Pancreas (tissue), 10 donors: ENCODE measurements around the gene COLGALT1. TPM values are rescaled to one million over a fixed set of nuclear protein-coding genes. Genes with fewer than 3 reads are reported as not detected.

Experiments
- ATAC-seq, 4 donors: fragments of 200-7000 bp; cut with Tn5 transposase; one replicate each; pipeline versions ENCODE4 v1.8.0 to v1.9.1; 2020; ENCODE audit warnings: mild to moderate bottlenecking in 4 of 4, moderate library complexity in 4 of 4
- DNase-seq, 6 donors: peaks; one replicate each; pipeline ENCODE4 v3.0.0-alpha.2; 2020
- FAIRE-seq: peaks from 2 replicates; lab custom pipeline; 2012; peaks lifted over from hg19 to GRCh38; lab: Jason Lieb, UNC
- H3K27ac ChIP-seq, 4 donors: fragments of 200-600 bp; sonication (generic); 1 replicate in 3 of 4; 2 replicates in 1 of 4; pipeline versions ENCODE4 v1.5.0 to v1.8.0; 2020
- H3K27me3 ChIP-seq, 4 donors: fragments of 200-600 bp; one replicate each; pipeline ENCODE4 v1.8.0; 2021
- H3K36me3 ChIP-seq, 3 donors: fragments of 200-600 bp; sonication (generic) in 1 of 3; one replicate each; pipeline versions ENCODE4 v1.5.0 to v1.8.0; 2020 to 2021
- H3K4me1 ChIP-seq, 3 donors: fragments of 200-600 bp; one replicate each; pipeline ENCODE4 v1.8.0; 2021
- H3K4me3 ChIP-seq, 4 donors: fragments of 200-600 bp; sonication (generic) in 2 of 4; one replicate each; pipeline versions ENCODE4 v1.5.0 to v1.8.0; 2020 to 2021
- H3K9me3 ChIP-seq, 4 donors: fragments of 200-600 bp; one replicate each; pipeline ENCODE4 v1.8.0; 2021
- WGBS, 2 donors: extraction: QIAGEN DNeasy Blood & Tissue Kit; methylation state at CpG; one replicate each; pipeline ENCODE4 v1.1.7; 2013; 5-methylcytosine and 5-hydroxymethylcytosine counted together
- intact Hi-C, 3 donors: fragments of 100-400 bp; cut with DNase I; formaldehyde crosslinking; loops; one replicate each; pipeline versions ENCODE4 v1.11.1 to v1.14.2; 2022
- polyA plus RNA-seq, 2 donors: library from polyadenylated mRNA; stranded (reverse); fragments of 200-250 nt; gene quantifications; one replicate each; pipeline ENCODE4 v1.2.3, GENCODE V29; 2013
- total RNA-seq, 6 donors: library from RNA; stranded (reverse); fragmentation: NEBNext Ultra II Directional in 4 of 6; extraction: Animal tissue kit (Norgen Biotek cat#: 25700) in 4 of 6; gene quantifications; one replicate each; pipeline versions ENCODE4 v1.2.1 to v1.2.4, GENCODE V29; 2021 to 2023
- TF ChIP-seq, protein P1 (sequence below), 4 donors: fragments of 200-600 bp; sonication (generic) in 3 of 4; IDR thresholded peaks; one replicate each; pipeline versions ENCODE4 v1.5.0 to v1.8.0; 2021; ENCODE audit warnings: antibody characterized with exemption in 4 of 4
- donor health status: healthy with polysubstance abuse.
- donor health status: DM: no; HTN: no; CAD: no; lungs with moderate emphysema.
- donor health status: DM: no; HTN: no; CAD: no.
- donor health status: control.
- donor health status: control.
- donor health status: Bipolar disorder and iron deficiency.
- donor health status: DM: yes; HTN: yes; CAD: no.
- donor health status: DM: no; HTN: no; CAD: no.
- donor health status: DM: no; HTN: no; CAD: no.
- donor health status: DM: yes; HTN: yes; CAD: no.

The COLGALT1 gene
- total and polyA plus RNA-seq, 8 donors: 13.5 to 50.6 (median 24.3) TPM

DNA sequence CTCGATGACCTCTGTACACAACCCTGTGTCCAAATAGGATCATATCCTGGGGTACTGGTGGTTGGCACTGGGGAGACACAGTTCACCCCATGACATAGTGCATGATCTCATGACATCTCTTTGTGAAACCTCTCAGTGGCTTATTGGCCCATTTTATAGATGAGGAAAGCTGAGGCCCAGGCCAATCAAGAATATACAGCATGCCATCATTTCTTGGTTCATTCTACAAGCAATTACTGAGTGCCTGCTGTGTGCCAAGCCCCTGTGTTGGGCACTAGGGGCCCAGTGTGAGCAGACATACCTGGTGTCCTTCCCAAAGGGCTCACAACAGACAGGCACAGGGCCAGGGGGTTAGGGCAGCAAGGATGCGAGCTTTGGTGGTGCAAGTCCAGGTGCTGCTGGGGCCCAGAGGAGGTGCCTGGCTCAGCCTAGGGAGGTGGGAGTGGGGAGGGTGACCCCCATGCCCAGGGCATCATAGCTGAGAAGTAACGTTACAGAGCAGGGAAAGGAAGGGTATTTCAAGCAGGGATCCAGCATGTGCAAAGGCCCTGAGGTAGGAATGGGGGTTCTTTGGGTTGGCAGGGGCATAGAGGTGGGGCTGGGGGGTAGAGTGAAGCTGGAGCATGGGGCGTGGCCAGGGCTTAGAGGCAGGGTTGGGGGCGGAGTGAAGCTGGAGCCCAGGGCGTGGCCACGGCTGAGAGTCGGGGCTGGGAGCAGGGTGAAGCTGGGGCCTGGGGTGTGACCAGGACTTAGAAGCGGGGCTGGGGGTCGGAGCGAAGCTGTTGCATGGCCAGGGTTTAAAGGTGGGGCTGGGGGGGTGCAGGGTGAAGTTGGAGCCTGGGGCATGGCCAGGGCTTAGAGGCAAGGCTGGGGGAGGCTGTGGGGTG is 20.7 kb downstream of the COLGALT1 start:
- WGBS, 2 donors: 94% methylated on average over 9 to 11 of the region's 11 CpGs
- Histone ChIP-seq H3K27me3 (no peaks in the 10 kb centered on the region), H3K9me3 (no peaks in the 10 kb centered on the region), H3K4me3 (no peak overlapping the region), H3K4me1 (no peaks in the 10 kb centered on the region), H3K36me3 (peaks cover 0 to 21% (median 5%) of the 10 kb centered on the region in 3 donors), H3K27ac (no peak overlapping the region)
- intact Hi-C loops: no loop called here
- ATAC-seq (no peak), DNase-seq (peak in 1 of 6 donors; percentile 65), FAIRE-seq (no peak)
- TF ChIP-seq, protein P1, sequence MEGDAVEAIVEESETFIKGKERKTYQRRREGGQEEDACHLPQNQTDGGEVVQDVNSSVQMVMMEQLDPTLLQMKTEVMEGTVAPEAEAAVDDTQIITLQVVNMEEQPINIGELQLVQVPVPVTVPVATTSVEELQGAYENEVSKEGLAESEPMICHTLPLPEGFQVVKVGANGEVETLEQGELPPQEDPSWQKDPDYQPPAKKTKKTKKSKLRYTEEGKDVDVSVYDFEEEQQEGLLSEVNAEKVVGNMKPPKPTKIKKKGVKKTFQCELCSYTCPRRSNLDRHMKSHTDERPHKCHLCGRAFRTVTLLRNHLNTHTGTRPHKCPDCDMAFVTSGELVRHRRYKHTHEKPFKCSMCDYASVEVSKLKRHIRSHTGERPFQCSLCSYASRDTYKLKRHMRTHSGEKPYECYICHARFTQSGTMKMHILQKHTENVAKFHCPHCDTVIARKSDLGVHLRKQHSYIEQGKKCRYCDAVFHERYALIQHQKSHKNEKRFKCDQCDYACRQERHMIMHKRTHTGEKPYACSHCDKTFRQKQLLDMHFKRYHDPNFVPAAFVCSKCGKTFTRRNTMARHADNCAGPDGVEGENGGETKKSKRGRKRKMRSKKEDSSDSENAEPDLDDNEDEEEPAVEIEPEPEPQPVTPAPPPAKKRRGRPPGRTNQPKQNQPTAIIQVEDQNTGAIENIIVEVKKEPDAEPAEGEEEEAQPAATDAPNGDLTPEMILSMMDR (IDR thresholded peaks at IDR 0.05): no peak

DNA sequence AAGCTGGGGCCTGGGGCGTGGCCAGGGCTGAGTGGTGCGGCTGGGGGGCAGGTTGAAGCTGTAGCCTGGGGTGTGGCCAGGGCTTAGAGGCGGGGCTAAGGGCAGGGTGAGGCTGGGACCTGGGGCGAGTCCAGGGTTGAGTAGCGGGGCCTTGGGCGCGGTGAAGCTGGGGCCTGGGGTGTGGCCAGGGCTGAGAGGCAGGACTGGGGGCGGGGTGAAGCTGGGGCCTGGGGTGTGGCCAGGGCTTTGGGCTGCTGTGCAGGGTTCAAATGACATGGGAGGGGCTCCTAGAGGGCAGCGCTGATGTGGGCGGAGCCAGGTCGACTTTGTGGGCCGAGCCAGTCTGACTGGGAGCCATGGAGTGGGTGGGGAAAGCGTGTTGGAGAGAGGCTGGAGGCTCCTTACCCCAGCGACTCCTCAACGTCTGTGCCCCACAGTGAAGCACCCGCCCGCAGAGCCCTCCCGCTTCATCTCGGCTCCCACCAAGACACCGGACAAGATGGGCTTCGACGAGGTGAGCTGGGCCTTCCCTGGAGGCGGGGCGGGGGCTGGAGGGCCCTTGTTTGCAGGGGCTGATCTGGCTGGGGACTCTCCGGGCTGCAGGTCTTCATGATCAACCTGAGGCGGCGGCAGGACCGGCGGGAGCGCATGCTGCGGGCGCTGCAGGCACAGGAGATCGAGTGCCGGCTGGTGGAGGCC is 21.5 kb downstream of the COLGALT1 start:
- H3K4me3 ChIP-seq: no peak overlapping the region
- intact Hi-C loops: no loop called here
- ATAC-seq (peak in 2 of 4 donors; percentile 30 to 51), FAIRE-seq (no peak), DNase-seq (peak in 2 of 6 donors; percentile 46 to 74)
- no peaks in the 10 kb centered on the region for H3K9me3 ChIP-seq
- H3K4me1 ChIP-seq: no peaks in the 10 kb centered on the region
- no peaks in the 10 kb centered on the region for H3K27me3 ChIP-seq
- WGBS, 2 donors: 85 to 90% methylated on average over 34 of the region's 34 CpGs
- H3K36me3 ChIP-seq: peaks cover 0 to 14% (median 5%) of the 10 kb centered on the region in 3 donors
- TF ChIP-seq, protein P1 (IDR thresholded peaks at IDR 0.05): no peak
- H3K27ac ChIP-seq: no peak overlapping the region

DNA sequence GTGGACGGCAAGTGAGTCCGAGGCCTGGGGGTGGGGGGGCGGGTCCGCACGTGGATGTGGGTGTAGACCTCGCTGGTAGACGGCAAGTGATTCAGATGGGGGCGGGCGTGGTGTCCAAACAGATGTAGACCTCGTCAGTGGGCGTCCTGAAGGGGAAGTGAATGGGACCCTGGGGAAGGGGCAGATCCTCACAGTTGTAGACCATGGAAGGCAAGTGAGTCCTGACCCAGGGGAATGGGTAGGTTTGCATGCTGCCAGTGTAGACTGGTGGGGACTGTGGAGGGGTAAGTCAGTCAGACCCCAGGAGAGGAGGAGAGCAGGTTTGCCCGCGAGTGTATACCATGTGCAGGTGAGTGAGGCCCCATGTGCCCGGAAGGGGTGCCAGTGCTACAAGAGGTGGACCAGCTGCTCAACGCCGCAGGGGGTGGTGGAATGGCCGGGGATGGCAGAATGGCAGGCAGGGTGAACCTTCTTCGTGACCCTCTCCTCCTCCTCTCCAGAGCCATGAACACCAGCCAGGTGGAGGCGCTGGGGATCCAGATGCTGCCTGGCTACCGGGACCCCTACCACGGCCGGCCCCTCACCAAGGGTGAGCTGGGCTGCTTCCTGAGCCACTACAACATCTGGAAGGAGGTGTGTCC is 22.1 kb downstream of the COLGALT1 start:
- no peak overlapping the region for H3K4me3 ChIP-seq
- H3K36me3 ChIP-seq: peaks cover 0 to 12% (median 5%) of the 10 kb centered on the region in 3 donors
- no peak for ATAC-seq
- H3K27me3 ChIP-seq: no peaks in the 10 kb centered on the region
- TF ChIP-seq, protein P1 (IDR thresholded peaks at IDR 0.05): no peak
- WGBS, 2 donors: 88 to 89% methylated on average over 21 to 22 of the region's 22 CpGs
- FAIRE-seq: no peak
- no peaks in the 10 kb centered on the region for H3K4me1 ChIP-seq
- H3K9me3 ChIP-seq: no peaks in the 10 kb centered on the region
- intact Hi-C loops: no loop called here
- H3K27ac ChIP-seq: no peak overlapping the region
- peak in 1 of 6 donors; percentile 58 for DNase-seq

DNA sequence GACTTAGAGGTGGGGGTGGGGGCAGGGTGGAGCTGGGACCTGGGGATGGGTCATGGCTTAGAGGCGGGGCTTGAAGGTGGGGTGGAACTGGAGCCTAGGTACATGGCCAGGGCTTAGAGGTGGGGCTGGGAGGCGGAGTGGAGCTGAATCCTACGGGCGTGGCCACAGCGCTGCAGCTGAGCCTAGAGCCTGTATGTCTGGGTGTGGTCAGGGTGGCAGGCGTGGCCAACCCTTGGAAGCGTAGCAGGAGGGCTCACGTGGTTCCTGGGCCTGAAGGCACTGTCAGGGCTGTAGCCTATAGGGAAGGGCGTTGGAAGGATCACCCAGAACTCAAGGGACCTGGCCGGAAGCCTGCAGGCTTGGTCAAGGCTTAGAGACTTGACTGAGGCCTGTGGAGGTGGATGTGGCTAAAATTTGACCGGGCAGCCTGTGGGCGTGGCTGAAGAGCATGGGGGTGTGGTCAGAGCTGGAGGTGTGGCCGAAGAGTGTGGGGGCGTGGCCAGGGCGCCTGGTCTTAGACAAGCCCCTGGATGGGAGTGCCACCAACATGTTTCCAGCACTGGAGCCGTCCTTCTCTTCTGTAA is 24.3 kb downstream of the COLGALT1 start:
- Histone ChIP-seq H3K36me3 (peaks cover 0 to 8% (median 5%) of the 10 kb centered on the region in 3 donors), H3K27ac (no peak overlapping the region), H3K4me1 (no peaks in the 10 kb centered on the region), H3K27me3 (no peaks in the 10 kb centered on the region), H3K4me3 (no peak overlapping the region), H3K9me3 (no peaks in the 10 kb centered on the region)
- WGBS, 2 donors: 76 to 80% methylated on average over 16 of the region's 16 CpGs
- peak in 3 of 4 donors; percentile 66 to 75 (median 72) for ATAC-seq
- TF ChIP-seq, protein P1 (IDR thresholded peaks at IDR 0.05): no peak
- FAIRE-seq: no peak
- peak in 5 of 6 donors; percentile 32 to 71 (median 51) for DNase-seq
- intact Hi-C loops: no loop called here
